Glomerular endothelial cell (primary cell): ENCODE data around the gene PRSS38. TPM values are rescaled to one million over a fixed set of nuclear protein-coding genes. Genes with fewer than 3 reads are reported as not detected.
"Not testable (repeated sequence)": the region's sequence is repeated elsewhere in the genome, so short reads cannot be mapped to it uniquely, and the experiment has no call there.

Source experiments
- DNase-seq: peaks from one replicate; pipeline ENCODE4 v3.0.0-alpha.2; 2011; ENCODE audit warnings: low read depth, low spot score; ENCODE audit errors: extremely low read depth
- total RNA-seq: library from RNA; depleted of rRNA; stranded (reverse); fragments of >200 nt; gene quantifications from 2 replicates; pipeline ENCODE4 v1.2.3, GENCODE V29; 2015

The PRSS38 gene
- total RNA-seq, 1 donor from 2014 or later, result not detected

DNA sequence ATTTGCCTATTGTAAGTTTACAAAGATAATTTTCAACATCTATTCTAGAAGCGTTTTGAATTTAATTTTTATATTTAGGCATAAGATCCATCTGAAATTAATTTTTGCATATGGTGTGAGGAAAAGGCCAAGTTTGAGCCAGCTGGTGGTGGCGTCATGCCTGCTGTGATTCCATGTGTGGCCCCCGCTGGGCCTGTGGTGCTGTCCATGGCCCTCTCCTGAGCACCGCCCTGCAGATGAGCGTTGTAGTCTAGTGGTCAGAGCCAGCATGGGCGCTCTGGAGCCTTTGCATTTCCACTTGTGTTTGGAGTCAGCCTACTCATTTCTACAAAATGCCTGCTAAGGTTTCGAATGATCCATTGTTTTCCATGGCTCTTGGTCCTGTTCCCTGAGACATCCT lies 22.7 kb downstream of the PRSS38 start:
- DNase-seq, result no peak

DNA sequence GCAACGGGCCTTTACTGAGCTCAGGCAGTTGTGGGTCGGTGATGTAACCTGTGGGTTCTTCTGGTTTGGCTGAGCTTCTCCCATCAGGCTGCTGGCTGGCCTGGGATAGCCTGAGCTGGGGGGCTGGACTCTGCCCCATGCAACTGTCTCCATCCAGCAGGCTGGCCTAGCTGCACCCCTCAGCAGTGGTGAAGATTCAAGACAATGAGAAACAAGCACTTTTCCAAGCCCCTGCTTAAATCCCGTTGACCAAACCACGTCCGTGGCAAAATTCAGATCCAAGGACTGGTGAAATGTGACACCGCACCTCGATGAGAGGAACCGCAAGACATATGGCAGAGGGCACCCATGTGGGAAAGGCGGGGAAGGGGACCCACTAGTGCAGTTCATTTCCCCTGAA lies 25.6 kb downstream of the PRSS38 start:
- DNase-seq, result no peak

DNA sequence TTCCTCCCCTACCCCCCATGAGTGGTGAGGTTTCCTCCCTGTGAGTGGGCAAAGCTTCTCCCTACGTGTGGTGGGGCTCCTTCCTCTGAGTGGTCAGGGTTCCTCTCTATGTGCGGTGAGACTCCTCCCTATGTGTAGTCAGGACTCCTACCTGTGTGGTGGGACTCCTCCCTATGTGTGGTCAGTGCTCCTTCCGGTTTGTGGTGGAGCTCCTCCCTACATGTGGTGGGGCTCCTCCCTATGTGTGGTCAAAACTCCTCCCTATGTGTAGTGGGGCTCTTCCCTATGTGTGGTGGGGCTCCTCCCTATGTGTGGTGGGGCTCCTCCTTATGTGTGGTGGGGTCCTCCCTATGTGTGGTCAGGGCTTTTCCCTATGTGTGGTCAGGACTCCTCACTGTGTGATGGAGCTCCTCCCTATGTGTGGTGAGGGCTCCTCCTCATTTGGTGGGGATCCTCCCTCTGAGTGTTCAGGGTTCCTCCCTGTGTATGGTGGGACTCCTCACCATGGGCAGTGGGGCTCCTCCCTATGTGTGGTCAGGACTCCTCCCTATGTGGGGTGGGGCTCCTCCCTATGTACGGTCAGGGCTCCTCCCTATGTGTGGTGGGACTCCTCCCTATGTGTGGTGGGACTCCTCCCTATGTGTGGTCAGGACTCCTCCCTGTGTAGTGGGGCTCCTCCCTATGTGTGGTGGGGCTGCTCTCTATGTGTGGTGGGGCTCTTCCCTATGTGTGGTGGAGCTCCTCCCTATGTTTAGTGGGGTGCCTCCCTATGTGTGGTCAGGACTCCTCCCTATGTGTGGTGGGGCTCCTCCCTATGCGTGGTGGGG lies 29.1 kb downstream of the PRSS38 start:
- no peak for DNase-seq

DNA sequence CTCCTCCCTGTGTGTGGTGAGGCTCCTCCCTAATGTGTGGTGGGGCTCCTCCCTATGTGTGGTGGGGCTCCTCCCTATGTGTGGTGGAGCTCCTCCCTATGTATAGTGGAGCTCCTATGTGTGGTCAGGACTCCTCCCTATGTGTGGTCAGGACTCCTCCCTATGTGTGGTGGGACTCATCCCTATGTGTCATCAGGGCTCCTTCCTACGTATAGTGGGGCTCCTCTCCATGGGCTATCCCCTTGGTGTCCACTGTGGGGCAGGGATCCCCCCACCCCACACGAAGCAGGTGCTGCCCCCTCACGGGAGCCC lies 29.6 kb downstream of the PRSS38 start:
- DNase-seq, result no peak

DNA sequence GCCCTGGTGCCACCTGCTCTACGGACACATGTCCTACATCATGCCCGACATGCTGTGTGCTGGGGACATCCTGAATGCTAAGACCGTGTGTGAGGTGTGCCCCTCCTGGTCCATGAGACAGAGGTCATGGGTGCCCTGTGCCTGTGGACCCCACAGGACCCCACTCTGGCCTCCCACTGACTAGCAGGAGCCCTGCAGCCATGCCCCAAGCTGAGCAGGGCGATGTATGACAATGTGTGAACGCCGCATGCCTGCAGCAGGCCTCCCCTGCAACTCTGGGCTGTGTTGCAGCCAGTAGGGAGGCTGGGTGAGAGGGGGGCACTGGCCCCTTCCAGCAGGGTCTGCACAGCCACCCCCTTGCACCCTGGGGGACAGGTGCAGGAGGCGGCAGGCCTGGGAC lies 30.0 kb downstream of the PRSS38 start:
- no peak for DNase-seq

DNA sequence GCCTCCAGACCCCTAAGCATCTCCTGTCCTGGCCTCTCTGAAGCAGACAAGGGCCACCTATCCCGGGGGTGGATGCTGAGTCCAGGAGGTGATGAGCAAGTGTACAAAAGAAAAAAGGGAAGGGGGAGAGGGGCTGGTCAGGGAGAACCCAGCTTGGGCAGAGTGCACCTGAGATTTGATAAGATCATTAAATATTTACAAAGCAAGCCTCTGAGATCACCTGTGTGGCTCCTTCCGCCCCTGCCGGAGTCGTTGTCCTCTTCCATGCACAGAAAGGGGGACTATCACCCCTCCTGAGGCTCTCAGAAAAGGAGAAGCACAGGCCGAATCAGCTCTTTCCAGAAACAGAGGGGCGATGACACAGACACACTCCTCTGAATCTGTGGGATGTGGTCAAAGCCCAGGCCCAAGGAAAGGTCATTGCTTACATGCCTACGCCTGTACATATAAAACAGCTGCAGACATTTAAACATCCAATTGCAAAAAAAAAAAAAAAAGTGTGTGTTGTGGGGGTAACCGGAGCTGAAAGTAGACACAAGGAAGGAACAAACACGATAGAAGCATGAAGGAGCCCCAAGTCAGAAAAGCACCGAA lies 30.9 kb downstream of the PRSS38 start:
- DNase-seq, result no peak

DNA sequence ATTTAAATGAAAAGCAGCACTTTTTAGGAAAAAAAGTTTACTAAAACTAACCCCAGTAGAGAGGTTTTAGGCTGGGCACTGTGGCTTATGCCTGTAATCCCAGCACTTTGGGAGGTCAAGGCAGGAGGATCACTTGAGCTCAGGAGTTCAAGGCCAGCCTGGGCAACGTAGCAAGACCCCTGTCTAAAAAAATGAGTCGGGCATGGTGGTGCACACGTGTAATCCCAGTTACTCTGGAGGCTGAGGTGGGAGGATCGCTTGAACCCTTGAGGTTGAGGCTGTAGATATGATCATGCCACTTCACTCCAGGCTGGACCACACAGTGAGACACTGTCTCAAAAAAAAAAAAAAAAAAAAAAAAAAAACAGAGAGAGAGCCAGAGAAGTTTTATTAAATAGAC lies 31.6 kb downstream of the PRSS38 start:
- not testable (repeated sequence) for DNase-seq

DNA sequence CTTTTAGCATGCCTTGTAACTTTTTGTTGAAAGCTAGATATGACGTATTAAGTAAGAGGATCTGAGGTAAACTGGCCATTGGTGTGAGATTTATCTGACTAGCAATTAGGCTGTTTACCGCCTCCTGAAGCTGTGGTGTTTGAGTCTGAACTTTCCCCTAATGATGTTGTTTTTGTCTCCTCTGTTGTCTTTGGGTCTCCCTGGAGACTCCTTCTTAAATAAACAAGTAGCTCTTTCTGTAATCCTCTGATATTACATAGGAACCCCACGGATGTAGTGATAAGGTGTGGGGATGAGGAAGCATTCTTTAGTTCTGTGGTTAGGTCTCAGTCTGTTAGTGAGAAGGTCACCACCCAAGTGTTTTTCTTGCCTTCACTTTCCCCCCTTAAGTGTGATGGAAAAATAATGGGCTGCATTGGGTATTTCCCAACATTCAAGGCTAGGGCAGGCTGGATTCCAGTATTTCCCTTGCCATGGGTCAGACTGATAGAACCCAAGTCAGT lies 33.0 kb downstream of the PRSS38 start:
- DNase-seq, result no peak

DNA sequence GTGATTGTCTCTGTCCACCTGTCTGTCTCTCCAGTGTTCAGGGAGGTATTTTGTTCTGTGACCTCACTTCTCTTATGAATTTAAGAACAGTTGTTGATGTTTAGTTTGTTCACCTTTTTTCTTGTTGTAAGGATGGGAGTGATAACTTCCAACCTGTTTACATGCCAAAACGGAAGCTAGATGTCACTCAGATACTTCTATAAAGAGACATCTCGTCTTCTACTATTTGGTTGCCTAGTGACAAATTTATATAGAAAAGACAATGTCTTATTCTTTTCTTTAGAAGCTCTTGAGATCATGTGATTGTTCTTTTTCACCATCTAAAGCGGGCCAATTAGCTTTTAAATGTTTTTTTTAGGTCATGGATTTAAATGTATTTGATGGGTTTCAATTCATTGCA lies 33.8 kb downstream of the PRSS38 start:
- DNase-seq, result no peak

DNA sequence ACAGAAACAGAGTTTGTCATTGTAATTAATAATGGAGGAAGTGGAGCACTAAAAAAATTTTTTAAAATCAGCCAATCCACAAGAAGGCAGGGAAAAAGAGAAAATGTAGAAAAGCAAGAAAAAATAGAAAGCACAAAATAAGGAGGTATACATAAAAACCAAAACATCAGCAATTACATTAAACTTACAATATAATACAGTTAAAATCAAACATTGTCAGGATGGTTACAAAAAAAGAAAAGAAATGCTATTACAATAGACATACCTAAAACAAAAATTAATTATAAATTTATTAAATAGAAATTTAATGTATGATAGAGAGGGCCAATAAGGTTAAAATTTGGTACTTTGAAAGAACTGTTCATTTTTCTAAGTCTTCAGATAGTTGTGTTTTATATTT lies 38.7 kb downstream of the PRSS38 start:
- DNase-seq, result no peak

DNA sequence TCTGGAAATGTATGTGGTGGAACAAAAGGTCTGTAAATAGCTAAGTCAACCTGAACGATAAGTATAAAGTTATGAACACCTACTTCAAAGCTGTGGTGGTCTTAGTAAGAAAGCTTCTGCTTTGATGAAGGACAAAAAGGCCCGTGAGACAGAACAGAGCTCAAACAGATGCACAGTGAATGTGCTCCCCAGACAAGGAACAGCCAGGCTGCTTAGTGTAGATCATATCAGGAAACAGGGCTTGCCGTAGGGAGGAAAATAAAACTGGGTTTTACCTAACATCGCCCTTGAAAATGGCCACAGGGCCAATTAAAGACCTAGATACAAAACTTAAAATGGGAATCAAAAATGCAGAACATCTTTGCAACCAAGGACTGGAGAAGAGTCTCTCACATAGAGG lies 40.2 kb downstream of the PRSS38 start:
- no peak for DNase-seq

DNA sequence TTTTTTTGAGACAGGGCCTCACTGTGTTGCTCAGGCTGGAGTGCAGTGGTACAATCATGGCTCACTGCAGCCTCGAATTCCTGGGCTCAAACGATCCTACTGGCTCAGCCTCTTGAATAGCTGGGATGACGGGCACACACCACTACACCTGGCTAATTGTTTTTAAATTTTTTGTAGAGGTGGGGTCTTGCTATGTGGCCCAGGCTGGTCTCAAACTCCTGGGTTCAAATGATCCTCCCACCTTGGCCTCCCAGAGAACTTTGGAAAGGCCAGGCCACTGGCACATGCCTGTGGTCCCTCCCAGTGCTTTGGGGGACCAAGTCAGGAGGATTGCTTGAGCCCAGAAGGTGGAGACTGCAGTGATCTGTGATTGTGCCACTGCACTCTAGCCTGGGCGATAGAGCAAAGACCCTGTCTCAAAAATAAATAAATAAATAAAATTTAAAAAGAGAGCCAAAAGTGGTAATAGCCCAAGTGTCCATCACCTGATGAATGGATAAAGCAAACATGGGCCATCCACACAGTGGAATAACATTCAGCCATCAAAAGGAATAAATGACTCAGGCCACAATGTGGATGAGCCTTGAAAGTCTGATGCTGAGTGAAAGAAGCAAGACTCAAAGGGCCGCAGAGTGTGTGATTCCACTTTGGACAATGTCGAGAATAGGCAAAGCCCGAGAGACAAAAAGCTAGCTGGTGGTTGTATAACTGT lies 40.8 kb downstream of the PRSS38 start:
- DNase-seq, result no peak

DNA sequence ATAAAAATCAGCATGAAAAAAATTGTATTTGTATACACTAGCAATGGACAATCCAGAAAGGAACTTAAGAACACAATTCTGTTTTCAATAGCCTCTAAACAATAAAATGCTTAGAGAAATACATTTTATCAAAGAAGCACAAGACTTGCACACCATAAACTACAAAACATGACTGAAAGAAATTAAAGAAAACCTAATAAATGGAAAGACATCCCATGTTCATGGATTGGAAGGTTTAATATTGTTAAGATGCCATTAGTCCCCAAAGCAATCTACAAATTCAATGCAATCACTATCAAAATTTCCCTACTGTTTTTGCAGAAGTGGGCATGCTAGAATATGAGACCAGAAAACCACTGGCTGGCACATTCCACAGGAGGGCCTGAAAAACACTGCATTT lies 49.4 kb downstream of the PRSS38 start:
- DNase-seq, result no peak

DNA sequence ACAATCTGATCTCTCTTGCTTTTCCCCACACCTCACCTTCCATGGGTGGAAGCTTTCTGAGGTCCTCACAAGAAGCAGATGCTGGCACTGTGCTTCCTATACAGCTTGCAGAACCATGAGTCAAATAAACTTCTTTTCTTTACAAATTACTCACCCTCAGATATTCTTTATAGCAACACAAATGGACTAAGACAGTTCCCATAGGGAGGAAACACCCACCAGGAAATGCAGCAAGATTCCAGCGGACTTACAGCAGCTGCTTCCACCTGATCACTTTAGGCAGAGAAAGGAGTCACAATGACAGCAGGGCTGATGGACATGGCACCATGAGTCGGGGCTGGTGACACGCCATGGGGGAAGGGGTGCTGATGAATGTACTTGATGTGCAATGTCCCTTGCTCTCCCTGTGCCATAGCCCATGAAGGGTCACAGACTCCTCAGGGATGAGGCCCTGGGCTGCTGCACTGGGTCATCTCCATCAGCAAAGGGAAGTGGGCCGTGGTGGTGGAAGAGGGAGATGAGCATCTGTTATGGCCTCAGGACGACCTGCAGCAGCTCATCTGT lies 53.9 kb downstream of the PRSS38 start:
- DNase-seq, result no peak

DNA sequence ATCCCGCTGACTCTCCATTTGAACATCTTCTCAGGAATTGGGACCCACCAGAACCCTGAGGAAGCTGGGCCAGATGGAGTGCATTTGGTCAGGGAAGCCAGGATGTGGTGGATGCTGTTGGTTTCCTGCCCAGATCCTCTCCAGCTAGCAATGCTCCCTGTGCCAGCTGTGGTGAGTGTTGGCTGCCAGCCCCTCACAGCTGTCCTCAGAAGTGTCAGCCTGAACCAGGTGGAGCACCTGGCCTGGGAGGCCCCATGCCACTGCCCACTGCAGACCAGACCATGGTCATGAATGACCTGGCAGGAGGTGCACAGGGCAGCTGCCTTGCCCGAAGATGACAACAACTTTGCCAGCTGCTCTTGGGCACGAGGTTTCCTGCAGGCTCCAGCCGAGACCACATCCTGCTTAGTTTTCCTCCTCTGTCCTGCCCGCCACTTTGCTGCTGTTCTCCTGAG lies 54.4 kb downstream of the PRSS38 start:
- DNase-seq, result no peak

DNA sequence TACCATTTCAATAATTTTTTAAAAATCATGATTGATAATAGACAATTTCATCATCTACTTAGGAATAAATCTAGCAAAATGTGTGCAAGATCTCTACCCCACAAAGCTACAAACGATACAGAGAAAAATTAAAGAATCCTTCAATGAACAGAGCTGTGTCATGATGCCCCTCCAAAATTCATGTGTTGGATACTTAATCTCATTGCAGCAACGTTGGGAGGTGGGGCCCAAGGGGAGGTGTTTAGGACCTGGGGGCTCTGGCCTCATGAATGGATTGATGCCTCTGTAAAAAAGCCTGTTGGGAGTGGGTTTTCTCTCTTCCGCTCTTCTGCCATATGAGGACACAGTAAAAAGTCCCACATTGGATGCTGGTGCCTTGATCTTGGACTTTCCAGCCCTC lies 54.9 kb downstream of the PRSS38 start:
- no peak for DNase-seq

DNA sequence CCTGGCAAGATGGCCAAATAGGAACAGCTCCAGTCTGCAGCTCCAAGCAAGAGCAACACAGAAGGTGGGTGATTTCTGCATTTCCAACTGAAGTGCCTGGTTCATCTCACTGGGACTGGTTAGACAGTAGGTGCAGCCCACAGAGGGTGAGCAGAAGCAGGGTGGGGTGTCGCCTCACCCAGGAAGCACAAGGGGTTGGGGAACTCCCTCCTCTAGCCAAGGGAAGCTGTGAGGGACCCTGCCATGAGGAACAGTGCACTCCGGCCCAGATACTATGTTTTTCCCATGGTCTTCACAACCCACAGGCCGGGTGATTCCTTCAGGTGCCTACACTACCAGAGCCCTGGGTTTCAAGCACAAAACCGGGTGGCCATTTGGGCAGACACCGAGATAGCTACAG lies 56.4 kb downstream of the PRSS38 start:
- not testable (repeated sequence) for DNase-seq

DNA sequence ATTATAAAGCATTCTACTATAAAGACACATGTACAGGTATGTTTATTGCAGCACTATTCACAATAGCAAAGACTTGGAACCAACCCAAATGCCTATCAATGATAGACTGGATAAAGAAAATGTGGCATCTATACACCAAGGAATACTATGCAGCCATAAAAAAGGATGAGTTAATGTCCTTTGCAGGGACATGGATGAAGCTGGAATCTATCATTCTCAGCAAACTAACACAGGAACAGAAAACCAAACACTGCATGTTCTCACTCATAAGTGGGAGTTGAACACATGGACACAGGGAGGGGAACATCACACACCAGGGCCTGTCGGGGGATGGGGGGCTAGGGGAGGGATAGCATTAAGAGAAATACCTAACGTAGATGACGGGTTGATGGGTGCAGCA lies 62.3 kb downstream of the PRSS38 start:
- not testable (repeated sequence) for DNase-seq

DNA sequence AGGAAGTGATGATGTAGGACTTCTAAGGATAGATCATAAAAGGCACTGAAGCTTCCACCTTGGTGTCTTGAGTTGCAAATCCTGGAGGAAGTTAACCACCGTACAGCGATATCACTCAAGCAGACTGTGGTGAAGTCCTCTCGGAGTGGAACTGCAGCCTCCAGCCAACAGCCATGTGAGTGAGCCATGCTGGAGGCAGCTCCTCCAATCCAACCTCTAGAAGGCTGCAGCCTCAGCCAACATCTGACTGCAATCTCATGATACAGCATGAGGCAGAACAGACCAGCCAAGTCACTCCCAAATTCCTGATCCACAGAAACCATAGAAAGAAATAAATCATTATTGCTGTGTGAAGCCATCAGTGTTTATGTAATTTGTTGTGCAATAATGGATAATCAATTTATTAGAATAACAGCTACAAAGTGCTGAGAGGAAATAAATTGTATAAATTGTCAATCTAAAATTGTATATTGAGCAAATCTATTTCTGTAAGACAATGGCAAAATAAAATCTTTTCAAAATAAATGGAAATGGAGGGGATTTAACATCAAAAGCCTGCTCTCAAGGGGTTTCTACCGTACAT lies 65.0 kb downstream of the PRSS38 start:
- no peak for DNase-seq

DNA sequence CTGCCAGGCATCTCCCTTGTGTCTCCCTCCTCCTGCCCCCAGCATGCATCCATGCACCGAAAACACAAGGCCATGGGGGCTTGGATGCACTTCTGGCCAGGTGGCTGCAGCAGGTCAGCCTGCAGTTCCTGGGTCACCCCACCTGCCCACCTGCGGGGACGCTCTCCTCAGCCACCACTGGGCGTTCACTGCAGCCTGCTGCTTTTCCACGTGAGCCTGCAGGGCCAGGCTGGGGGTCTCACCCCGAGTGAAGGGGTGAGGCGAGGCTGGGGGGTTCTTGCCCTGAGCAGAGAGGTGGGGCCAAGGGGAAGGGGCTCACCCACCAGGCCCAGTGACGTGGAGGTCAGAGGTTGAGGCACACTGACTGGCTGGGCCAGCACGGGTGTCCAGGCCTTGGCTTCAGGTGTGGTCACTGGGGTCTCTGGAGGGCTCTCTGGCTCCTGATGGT lies 67.6 kb downstream of the PRSS38 start:
- DNase-seq, result no peak
